PC-9 (cell line): ENCODE data around the gene FOS.

ENCODE experiments used
- EZH2 ChIP-seq: fragments of 200-600 bp; sonication (generic); IDR thresholded peaks from 2 replicates; pipeline ENCODE4 v1.8.0; 2017; ENCODE audit warnings: antibody characterized with exemption, low read depth
- TF ChIP-seq, protein P1 (sequence below): fragments of 200-600 bp; sonication (generic); conservative IDR thresholded peaks from 2 replicates; pipeline ENCODE4 v1.6.1; 2017; ENCODE audit warnings: mixed run types, antibody characterized with exemption, mild to moderate bottlenecking, moderate library complexity

- TF ChIP-seq, protein P1, sequence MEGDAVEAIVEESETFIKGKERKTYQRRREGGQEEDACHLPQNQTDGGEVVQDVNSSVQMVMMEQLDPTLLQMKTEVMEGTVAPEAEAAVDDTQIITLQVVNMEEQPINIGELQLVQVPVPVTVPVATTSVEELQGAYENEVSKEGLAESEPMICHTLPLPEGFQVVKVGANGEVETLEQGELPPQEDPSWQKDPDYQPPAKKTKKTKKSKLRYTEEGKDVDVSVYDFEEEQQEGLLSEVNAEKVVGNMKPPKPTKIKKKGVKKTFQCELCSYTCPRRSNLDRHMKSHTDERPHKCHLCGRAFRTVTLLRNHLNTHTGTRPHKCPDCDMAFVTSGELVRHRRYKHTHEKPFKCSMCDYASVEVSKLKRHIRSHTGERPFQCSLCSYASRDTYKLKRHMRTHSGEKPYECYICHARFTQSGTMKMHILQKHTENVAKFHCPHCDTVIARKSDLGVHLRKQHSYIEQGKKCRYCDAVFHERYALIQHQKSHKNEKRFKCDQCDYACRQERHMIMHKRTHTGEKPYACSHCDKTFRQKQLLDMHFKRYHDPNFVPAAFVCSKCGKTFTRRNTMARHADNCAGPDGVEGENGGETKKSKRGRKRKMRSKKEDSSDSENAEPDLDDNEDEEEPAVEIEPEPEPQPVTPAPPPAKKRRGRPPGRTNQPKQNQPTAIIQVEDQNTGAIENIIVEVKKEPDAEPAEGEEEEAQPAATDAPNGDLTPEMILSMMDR, result no peak
- no peak for TF ChIP-seq EZH2
Observed at GRCh38 chr14:75236467-75236866, 42.2 kb upstream of the FOS start.
